Hematopoietic multipotent progenitor cell treated with erythropoietin and hydrocortisone succinate and interleukin-3 and kit ligand, for 15 days (in vitro differentiated cells): Measurements from ENCODE around the gene SALL3.

Experiments used
- DNase-seq: peaks from one replicate; pipeline ENCODE4 v3.0.0-alpha.2; 2015; ENCODE audit warnings: low spot score

Gene SALL3

GRCh38 chr18:79006106-79006795 is 26.6 kb downstream of the SALL3 start:
- no peak for DNase-seq

DNA sequence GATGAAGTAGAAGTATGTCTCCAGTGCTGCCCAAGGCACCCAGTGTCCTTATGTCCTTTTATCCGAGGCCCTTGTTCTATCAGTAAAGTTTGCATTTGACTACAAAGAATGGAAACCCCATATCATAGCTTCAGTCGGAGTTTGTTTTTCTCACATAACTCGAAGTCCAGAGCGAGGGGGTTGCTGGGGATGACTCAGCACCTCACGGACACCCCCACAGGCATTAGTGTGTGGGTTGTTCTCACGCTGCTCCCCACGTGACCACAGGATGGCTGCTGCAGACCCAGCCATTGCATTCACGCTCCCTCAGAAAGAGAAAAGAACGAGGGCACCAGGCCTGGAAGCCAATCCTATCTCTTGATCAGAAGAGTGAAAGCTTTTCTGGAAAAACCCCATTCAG is 27.8 kb downstream of the SALL3 start:
- DNase-seq = no peak

- no peak for DNase-seq
These were observed 28.8 kb downstream of the SALL3 start for GRCh38 chr18:79008356-79008940.

DNA sequence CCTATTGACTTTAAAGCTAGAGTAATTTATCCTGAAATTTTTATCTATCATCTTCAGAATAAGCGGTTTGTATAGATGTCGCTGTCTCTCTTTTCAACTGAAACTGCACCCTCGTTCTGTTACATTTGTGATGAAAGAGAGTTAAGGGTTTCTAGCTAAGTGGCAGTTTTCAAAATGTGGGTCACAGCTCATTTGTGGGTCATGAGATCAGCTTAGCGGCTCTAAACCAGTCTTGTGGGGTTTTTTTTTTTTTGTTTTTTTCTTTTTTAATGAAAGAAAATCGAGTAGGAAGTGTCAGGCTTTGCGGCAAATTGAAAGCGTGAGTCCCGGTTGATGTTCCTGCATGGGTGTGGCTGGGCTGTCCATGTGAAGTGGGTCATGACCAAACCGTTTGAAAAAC is 31.2 kb downstream of the SALL3 start:
- no peak for DNase-seq

- no peak for DNase-seq
These were observed 31.8 kb downstream of the SALL3 start for GRCh38 chr18:79011300-79011870.

DNA sequence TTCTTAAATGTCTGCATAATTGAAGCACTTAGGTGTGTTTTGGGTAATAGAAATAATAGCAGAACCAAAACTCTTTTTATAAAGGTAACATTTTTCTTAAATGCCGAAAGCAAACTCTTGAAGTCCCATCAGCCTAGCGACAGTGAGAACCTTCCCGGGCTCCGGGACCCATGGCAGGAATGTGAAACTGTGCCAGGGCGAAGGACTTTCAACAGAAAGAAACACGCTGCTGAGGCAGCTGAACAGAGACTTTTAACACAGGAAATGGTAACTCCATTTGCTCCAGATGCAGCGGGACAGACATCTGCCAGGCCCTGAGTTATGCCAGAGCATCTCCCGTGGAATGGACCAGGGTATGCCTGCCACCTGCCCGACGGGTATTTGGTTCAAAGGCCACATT is 34.3 kb downstream of the SALL3 start:
- no peak for DNase-seq

DNA sequence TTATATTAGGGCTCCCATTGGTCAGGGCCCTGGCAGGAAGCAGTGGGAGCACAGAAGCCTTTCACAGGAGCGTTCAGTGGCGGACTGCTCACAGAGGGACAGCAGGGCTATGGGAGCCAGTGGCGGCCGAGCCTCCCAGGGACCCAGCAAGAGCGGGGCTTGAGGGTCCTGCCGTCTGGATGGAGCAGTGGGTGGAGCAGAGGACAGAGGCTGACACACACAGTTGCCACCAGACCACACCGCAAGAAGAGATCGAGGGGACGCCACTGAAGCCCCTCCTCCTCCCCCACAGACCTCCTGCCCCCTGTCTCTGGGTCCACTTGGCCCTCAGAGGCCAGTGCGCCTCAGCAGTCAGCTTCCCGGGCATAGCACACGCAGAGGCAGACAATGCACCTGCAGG is 39.3 kb downstream of the SALL3 start:
- DNase-seq = no peak

DNA sequence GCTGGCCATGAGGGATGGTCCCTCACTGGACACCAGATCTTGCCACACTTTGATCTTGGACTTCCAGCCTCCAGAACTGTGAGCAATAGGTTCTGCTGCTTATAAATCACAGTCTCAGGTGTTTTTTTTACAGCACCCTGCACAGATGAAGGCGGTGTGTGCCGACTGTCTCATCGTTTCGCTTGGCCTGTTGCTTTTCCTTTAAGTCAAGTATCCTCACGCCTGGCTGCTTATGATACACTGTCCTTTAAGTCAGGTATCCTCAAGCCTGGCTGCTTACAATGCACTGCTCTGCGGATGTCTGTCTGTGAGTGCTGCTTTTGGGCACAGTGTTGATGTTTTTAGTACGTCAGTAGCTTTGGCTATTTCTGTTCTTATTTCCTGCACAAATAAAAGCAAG is 40.3 kb downstream of the SALL3 start:
- no peak for DNase-seq

DNA sequence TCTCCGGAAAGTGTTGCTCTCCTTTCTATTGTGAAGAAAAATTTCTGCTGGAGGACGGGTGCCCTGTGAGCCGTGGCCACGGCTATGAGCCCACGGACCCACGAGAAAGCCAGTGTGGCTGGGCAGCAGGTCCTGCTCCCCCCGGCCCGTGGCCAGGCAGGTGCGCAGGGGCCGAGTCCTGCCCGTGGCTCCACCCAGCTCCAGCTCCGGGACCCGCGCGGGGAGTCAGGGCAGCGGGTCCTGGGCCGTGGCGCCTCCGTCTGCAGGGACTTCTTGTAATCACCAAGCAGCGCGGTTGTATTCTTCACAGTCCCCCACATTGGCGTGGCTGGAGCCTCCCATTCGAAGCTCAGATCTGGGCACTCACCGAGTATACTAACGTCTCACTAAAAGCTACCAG is 43.0 kb downstream of the SALL3 start:
- DNase-seq = no peak

- DNase-seq = no peak
These were observed 46.9 kb downstream of the SALL3 start for GRCh38 chr18:79026491-79026890.

DNA sequence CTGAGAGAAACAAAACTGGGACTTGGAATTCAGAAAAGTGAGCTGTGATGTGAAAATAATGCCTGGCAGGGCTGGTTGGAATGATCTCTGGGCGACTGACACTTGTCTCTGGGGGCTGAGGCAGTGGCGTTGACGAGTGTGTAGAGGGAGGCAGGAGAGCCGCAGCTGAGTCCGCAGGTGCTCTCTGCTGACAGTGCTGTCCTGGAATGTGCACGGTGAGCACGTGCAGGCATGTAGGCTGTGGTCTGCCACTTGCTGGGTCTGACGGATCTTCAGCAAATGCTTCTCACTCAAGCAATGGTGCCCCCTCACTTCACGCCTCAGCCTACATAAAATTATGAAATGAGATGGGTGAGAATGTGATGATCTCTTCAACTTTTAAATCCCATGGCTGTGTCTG is 51.1 kb downstream of the SALL3 start:
- DNase-seq = no peak

- no peak for DNase-seq
These were observed 62.7 kb downstream of the SALL3 start for GRCh38 chr18:79042276-79042675.

DNA sequence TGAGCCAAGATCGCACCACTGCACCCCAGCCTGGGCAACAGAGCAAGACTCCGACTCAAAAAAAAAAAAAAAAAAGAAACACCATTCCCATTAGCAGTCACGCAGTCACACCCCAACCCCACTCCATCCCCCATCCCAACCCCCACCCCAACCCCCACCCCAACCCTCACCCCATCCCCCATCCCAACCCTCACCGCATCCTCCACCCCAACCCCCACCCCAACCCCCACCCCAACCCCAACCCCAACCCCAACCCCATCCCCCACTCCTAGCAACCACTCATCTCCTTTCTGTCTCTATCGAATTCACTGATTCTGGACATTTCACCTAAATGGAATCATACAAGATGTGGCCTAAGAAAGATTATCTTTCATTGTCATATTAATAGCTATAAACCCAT is 63.7 kb downstream of the SALL3 start:
- DNase-seq = no peak

GRCh38 chr18:79046522-79046921 is 66.9 kb downstream of the SALL3 start:
- DNase-seq = no peak

DNA sequence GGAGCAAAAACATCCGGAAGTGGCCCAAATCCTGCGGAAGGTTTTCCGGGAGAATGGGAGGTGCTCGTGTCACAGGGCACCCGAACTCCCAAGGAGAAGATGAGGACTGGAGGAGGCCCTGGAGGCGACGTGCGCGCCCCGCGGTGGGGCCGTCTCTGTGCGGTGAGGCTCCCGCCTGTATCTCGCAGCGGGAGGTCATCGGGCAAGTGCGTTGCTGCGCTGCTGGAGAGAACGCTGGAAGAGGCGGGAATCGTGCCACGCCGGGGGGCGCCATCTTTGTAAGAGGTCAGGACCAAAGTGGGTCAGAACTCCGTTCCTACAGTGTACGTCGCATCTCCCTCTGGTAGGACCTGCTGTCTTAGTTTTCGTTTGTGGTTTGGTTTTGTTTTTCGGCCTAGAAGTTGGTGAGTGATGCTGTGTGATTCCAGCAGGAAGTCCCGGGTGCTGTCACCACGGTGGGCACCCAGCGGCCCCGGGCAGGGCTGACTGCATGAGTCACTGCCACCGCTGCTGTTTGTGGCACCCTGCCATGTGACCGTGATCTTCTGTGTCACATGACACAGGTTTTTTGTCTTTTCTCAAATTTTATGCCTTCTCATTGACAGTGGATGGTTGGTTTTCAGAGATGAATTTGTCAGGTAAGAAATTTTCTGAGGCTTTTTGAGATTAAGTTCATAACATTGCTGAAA is 68.1 kb downstream of the SALL3 start:
- DNase-seq = no peak

- no peak for DNase-seq
These were observed 68.6 kb downstream of the SALL3 start for GRCh38 chr18:79048245-79048632.

DNA sequence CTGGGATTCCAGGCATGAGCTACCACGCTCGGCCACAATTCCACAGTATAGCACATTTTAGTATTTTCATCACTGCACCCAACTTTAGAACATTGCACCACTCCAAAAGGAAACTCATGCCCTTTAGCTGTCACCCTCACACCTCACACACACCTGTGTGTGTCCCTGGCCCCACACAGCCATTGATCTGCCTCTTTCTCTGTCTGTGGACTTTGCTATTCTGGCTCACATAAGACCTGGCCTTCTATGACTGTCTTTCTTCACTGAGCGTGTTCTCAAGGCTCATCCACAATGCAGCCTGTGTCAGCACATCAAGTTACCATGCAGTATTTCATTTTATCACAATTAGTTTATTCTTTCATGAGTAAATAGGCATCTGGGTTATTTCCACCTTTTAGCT is 69.9 kb downstream of the SALL3 start:
- no peak for DNase-seq
